Islet precursor cell (in vitro differentiated cells): Measurements from ENCODE around the gene TTC38.

Experiments used
- DNase-seq: peaks from one replicate; pipeline ENCODE4 v3.0.0-alpha.2; 2018

TTC38 gene

GRCh38 chr22:46335201-46336118 is 67.7 kb downstream of the TTC38 start, which contains the start of gene TRMU:
TRMU (plus strand) TSS chr22:46335714; CDS start chr22:46335765, 51 bp downstream.
- peak; percentile 92 for DNase-seq

DNA sequence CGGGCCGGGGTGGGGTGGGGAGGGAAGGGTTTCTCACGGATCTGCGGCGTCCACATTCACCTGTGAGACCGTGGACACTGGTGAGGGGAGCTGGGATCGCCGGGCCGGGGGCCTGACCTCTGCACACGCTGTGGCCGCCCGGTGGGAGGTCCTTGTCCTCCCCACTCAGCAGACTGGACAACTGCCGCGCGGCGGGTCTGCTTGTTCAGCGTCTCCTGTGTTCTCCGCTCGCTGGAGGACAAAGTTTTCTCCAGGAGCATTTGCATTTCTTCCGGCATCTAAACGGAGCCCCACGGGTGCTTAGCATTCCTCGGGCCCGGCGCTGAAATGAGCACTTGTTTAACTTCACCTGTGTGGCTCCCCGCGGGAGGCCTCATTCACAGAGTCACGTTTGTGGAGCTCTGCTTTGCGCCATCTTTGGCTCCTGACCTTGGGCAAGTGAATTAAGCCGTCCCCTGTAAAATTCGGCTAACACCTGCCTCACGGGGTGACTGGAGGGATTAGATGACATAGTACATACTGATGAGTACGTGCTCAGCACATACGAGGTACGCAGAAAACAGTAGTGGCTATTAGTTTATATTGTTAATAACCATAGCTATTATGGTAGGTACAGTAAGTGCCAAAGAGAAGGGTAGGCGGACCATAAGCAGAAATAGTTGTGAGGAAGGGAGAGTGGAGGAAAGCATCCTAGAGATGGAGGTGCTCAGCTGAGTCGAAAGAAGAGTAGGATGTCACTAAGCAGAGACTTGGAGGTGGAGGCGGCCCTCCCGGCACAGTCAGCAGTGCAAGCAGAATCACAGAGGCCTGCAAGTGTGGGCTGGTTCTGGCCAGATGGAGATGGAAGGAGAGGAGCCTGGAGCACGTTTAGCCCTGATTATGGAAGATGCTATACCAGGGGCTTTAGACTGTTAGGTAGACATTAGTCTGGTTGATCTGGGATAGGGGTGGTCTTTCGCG is 68.6 kb downstream of the TTC38 start:
- peak; percentile 69 for DNase-seq

DNA sequence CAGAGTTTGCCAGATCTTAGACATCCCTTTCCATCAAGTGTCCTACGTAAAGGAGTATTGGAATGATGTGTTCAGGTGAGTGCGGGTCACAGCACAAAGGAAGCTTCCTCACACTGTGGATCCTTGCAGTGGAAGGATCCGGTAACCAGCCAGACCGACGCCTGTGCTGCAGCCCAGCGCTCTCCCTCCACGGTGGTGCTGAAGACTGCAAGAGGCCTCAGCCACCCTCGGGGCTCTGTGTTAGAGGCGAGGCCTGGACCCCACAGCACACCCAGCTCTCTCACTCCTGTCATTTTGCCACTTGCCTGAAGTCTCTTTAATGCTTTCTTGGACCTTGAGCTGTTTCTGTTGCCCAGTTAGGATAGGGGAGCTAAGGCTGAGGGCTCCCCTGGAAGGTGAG is 70.1 kb downstream of the TTC38 start:
- DNase-seq: no peak

DNA sequence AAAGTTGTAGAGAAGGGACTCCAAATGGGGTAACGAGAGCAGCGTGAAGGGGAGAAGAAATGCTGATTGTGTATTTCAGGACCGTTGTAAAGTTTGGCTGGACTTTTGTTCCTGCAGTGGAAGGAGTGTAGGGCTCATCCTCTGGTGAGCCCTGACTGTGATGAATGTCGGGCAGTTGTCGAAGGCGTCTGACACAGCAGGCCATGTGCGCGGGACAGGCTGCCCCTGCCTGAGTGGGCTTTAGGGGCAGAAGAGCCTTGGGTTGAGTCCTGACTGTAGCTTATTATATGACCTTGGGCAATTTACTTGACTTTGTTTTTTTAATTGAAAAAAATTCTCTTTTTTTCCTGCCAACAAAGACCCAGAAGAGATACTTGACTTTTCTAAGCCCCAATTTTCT is 70.8 kb downstream of the TTC38 start:
- DNase-seq: no peak

GRCh38 chr22:46339956-46340355 is 72.1 kb downstream of the TTC38 start:
- no peak for DNase-seq

DNA sequence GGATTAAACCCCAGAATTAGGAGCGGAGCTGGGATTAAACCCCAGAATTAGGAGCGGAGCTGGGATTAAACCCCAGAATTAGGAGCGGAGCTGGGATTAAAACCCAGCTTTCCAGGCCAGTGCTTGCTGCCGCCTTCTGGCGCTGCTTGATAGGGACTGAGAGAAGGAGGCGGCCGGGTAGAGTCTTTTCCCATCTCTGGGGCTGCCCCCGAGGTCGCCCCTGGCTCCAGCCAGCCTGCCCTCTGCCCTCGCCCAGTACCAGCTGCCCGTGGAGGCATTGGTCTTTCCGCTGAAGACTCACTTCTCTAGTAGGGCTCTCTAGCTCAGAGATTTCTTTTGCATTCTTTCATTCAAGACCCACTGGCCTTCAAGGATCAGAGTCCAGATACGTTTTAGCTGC is 72.9 kb downstream of the TTC38 start:
- no peak for DNase-seq
